Rectal smooth muscle tissue (tissue), 1 donor: ENCODE results near the gene TENM3.

ENCODE experiments used
- H3K27ac ChIP-seq: one replicate; pipeline ENCODE4 v1.7.0; 2013; ENCODE audit warnings: low read depth, low read length, inconsistent platforms
- H3K27me3 ChIP-seq: one replicate; pipeline ENCODE4 v1.7.0; 2013; ENCODE audit warnings: low read length; ENCODE audit not compliant: control insufficient read depth, insufficient read depth
- H3K36me3 ChIP-seq: one replicate; pipeline ENCODE4 v1.7.0; 2013; ENCODE audit warnings: low read length; ENCODE audit not compliant: control insufficient read depth, insufficient read depth
- H3K4me1 ChIP-seq: one replicate; pipeline ENCODE4 v1.7.0; 2013; ENCODE audit warnings: low read length; ENCODE audit not compliant: control insufficient read depth, insufficient read depth
- H3K4me3 ChIP-seq: one replicate; pipeline ENCODE4 v1.7.0; 2013; ENCODE audit warnings: low read length
- H3K9ac ChIP-seq: one replicate; pipeline ENCODE4 v1.7.0; 2013; ENCODE audit warnings: low read length

The TENM3 gene

GRCh38 chr4:182842759-182843390 is 599.7 kb downstream of the TENM3 start:
- Histone ChIP-seq H3K4me1 (no peaks in the 10 kb centered on the region), H3K9ac (no peak overlapping the region), H3K27ac (no peak overlapping the region), H3K4me3 (no peak overlapping the region), H3K27me3 (no peaks in the 10 kb centered on the region), H3K36me3 (no peaks in the 10 kb centered on the region)

- H3K27ac ChIP-seq = no peak overlapping the region
- no peak overlapping the region for H3K4me3 ChIP-seq
- no peak overlapping the region for H3K9ac ChIP-seq
- no peaks in the 10 kb centered on the region for H3K27me3 ChIP-seq
- H3K36me3 ChIP-seq = no peaks in the 10 kb centered on the region
- H3K4me1 ChIP-seq = no peaks in the 10 kb centered on the region
These were observed 600.7 kb downstream of the TENM3 start for GRCh38 chr4:182843808-182844325.

GRCh38 chr4:182845618-182846017 is 602.4 kb downstream of the TENM3 start:
- H3K27me3 ChIP-seq = no peaks in the 10 kb centered on the region
- H3K4me3 ChIP-seq = no peak overlapping the region
- no peak overlapping the region for H3K27ac ChIP-seq
- no peak overlapping the region for H3K9ac ChIP-seq
- H3K4me1 ChIP-seq = no peaks in the 10 kb centered on the region
- H3K36me3 ChIP-seq = no peaks in the 10 kb centered on the region

- Histone ChIP-seq H3K4me3 (no peak overlapping the region), H3K27ac (no peak overlapping the region), H3K36me3 (no peaks in the 10 kb centered on the region), H3K27me3 (no peaks in the 10 kb centered on the region), H3K4me1 (no peaks in the 10 kb centered on the region), H3K9ac (no peak overlapping the region)
These were observed 602.8 kb downstream of the TENM3 start for GRCh38 chr4:182846036-182846435.

- no peaks in the 10 kb centered on the region for H3K27me3 ChIP-seq
- no peaks in the 10 kb centered on the region for H3K4me1 ChIP-seq
- H3K27ac ChIP-seq = no peak overlapping the region
- H3K4me3 ChIP-seq = no peak overlapping the region
- H3K36me3 ChIP-seq = no peaks in the 10 kb centered on the region
- no peak overlapping the region for H3K9ac ChIP-seq
These were observed 604.6 kb downstream of the TENM3 start for GRCh38 chr4:182847576-182848450.

- H3K27me3 ChIP-seq = no peaks in the 10 kb centered on the region
- H3K4me3 ChIP-seq = no peak overlapping the region
- no peaks in the 10 kb centered on the region for H3K4me1 ChIP-seq
- no peak overlapping the region for H3K27ac ChIP-seq
- no peak overlapping the region for H3K9ac ChIP-seq
- no peaks in the 10 kb centered on the region for H3K36me3 ChIP-seq
These were observed 605.5 kb downstream of the TENM3 start for GRCh38 chr4:182848685-182849084.
